PC-3 (cell line): ENCODE measurements around the gene KRTAP2-2.
"Not testable (repeated sequence)": the region's sequence is repeated elsewhere in the genome, so short reads cannot be mapped to it uniquely, and the experiment has no call there.

ENCODE experiments used
- EZH2 ChIP-seq: fragments of 300-600 bp; sonication (generic); IDR thresholded peaks from one replicate; pipeline ENCODE4 v1.6.1; 2017; ENCODE audit warnings: antibody characterized with exemption, mild to moderate bottlenecking, low read length; ENCODE audit not compliant: unreplicated experiment
- TF ChIP-seq, protein P1 (sequence below): fragments of 300-600 bp; sonication (generic); conservative IDR thresholded peaks from 2 replicates; pipeline ENCODE4 v1.5.1; 2017; ENCODE audit warnings: antibody characterized with exemption, low read depth, mild to moderate bottlenecking, low read length

DNA sequence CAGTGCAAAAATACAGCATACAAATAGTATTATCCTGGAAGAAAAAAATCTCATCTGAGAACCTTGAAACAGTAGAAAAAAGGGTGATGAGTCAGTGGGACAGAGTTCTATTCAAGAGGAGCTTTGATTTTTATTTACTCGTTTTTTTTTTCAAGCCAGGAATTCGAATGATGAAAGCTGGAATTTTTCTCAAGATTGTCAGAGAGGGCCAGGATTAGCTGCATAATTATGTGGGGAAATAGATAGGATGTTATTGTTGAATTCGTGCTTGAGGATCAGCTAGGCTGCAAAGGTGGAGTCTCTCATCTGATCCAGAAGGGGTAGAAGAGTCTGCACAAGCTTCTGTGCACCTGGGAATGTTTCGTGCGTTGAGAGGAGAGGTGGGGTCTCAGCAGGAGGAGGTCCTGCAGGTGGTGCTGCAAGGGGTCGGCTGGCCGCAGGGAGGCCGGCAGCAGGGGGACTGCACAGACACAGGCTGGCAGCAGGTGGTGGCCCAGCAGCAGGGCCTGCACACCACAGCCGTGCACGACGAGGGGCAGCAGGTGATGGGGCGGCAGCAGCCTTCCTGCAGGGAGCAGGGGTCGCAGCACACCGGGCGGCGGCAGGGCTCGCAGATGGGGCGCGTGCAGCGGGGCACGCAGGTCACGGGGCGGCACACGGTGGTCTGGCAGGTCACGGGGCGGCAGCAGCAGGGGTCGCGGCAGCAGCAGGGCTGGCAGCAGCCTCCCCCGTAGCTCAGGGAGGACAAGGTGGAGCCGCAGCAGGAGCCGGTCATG lies 4.4 kb upstream of the KRTAP2-2 start:
- TF ChIP-seq, protein P1, sequence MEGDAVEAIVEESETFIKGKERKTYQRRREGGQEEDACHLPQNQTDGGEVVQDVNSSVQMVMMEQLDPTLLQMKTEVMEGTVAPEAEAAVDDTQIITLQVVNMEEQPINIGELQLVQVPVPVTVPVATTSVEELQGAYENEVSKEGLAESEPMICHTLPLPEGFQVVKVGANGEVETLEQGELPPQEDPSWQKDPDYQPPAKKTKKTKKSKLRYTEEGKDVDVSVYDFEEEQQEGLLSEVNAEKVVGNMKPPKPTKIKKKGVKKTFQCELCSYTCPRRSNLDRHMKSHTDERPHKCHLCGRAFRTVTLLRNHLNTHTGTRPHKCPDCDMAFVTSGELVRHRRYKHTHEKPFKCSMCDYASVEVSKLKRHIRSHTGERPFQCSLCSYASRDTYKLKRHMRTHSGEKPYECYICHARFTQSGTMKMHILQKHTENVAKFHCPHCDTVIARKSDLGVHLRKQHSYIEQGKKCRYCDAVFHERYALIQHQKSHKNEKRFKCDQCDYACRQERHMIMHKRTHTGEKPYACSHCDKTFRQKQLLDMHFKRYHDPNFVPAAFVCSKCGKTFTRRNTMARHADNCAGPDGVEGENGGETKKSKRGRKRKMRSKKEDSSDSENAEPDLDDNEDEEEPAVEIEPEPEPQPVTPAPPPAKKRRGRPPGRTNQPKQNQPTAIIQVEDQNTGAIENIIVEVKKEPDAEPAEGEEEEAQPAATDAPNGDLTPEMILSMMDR = not testable (repeated sequence)
- not testable (repeated sequence) for TF ChIP-seq EZH2
